SKM-1 (cell line): ENCODE measurements around the gene IFIT2.
"Not testable (repeated sequence)": the region's sequence is repeated elsewhere in the genome, so short reads cannot be mapped to it uniquely, and the experiment has no call there.

ENCODE experiments used
- DNase-seq: peaks from one replicate; lab custom pipeline; 2025; ENCODE audit not compliant: unreplicated experiment; lab: John Stamatoyannopoulos, UW

The IFIT2 gene

DNA sequence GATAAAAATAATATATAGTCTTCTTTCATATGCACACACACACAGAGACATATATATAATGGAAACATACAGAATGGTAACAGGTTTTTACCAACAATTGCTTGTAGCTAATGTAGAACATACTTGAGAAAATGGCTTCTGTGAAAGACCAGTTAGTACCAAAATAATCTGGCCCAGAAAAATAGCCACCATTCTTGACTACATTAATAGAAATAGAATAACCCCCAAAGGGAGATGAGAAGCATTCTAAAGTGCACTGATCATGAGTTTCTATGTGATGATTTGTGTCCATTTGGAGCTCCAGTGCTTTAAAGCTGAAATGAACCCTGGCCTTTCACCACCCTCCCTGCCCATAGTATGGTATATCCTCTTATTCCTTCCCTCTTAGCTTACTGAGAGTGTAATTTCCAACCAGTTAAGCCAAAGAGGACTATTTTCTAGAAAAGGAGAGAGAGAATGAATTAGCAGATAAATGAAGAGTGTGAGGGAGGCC, 22.9 kb upstream of the IFIT2 start:
- DNase-seq: no peak

DNA sequence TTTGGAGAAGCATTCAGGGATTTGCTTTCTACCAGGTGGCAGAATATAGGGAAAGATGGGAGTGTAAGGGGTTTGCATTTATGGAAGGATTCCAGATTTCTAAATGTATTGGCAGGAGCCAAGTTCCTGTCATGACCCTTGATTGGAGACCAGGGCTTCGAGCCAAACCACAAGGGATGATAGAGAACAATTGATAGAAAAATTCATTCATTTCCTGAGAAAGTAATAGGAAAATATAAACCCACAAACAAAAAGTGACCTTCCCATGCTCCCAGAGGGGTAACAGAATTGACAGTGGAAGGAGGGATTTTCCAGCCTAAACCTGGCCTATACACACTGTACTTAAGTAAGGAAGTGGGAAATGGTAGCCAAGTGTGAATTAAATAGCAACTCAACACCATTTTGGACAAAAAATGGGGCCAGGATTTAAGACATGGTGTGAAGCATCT, 22.4 kb upstream of the IFIT2 start:
- DNase-seq: no peak

DNA sequence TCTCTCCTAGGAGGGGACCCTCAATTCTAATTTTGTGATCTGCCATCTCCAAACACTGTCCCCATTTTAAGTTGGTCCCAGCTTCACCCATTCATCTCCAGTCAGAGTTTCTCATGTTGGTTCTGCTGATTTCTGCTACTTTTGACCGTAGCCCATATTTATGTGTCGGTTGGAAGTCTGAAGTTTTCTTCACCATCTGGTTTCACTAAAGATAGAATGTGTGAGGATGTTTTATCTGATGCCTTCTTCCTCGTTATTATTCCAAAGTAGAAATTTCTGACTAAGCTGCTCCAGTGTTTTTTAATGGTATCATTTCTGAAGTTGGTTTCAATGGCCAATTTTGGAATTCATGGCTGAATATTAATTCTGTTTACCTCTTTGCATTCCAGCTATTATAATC, 21.3 kb upstream of the IFIT2 start:
- no peak for DNase-seq

DNA sequence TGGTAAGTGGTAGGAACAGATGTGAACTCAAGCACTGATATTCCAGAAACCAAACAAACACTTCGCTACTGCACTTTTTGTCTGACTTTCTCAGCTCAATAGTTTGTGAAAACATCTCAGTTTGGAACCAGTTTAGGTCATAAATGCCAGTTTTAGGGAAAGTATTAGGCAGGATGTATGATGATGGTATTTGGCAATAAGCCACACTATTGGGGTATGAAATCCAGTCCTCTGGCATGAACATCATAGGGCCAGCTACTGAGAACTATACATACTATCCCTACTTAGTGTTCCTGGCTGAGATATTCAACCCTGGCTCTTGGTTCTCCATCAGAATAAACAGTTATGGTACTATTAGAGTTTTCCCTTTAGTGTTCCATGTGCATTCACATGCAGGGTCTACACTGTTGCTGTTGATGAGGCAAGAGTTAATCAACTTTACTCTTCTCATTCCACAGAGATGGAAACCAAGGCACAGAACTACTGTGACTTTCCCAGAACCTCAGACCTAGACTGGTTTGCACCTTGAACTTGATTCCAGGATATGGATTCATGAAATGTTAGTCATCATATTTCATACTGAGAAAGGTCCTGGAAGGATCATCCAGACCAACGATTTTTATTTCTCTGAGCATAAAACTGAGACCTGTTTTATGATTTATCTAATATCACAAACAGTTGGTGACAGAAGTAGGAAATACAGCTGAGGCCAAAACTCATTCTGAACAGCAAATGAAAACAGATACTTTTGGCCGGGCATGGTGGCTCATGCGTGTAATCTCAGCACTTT, 20.0 kb upstream of the IFIT2 start:
- DNase-seq: no peak

DNA sequence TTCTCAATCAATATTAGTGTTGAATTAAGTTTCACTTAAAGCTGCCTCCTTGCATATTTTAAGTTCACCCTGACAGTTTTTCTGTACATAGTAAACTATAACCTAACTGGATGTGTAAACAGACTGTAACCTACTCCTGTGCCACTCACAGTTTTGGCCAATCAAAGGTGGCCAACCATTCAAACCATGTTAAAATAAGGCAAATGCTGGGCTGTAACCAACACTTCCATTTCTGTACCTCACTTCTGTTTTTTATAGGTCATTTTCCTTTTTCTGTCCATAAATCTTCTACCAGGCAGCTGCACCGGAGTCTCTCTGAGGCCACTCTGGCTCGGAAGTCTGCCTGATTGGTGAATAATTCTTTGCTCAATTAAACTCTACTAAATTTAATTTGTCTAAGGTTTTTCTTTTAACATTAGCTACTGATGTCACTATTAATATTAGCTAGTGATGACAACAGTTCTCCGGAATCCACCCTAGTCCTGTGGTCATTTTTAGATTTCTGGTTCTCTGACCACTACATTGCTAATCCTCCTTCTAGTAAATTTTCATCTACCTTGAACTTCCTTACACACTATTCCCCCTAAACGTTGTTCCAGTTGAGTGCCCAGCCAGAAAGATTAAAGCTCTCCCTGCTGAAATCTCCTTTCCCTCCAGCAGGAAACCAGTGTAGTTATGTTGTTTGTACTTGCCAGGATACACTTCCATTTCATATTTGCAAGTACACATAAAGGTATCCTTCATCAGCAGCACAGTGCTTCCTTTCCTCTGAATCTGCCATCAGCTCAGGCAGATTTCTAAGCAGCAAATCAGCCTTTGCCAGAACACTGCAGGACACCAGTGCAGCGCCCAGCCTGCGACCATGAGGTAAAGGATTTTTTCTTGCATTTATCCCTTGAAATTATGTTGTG, 18.6 kb upstream of the IFIT2 start:
- DNase-seq: no peak

DNA sequence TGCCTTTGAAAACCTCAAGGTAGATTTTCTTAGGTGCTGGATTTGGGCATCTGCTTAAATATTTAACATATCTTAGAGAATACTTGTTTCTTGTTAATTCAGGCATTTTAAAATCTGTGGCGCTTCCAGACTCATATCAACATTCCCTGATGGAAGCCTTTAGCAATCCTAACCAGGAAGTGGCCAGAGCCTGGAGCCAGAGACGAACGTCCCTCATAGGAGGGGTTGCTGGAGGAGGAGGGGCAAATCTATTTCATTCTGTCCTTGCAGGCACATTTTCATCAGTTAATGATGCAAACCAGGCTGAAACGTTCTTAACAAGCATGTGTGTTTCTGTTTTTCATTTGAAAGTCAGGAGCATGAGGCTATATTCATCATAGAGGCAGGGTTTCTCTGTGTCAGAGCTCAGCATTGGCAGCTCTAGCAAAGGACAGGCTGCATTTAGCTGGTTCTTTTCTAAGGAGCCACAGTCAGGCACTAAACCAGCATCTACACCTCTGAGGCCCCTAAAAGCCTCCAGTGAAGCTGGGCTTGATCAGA, 17.8 kb upstream of the IFIT2 start:
- no peak for DNase-seq

DNA sequence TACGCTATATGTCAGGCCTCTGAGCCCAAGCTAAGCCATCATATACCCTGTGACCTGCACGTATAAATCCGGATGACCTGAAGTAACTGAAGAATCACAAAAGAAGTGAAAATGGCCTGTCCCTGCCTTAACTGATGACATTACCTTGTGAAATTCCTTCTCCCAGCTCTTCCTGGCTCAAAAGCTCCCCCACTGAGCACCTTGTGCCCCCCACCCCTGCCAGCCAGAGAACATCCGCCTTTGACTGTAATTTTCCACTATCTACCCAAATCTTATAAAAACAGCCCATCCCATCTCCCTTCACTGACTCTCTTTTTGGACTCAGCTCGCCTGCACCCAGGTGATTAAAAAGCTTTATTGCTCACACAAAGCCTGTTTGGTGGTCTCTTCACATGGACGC, 17.1 kb upstream of the IFIT2 start:
- not testable (repeated sequence) for DNase-seq

DNA sequence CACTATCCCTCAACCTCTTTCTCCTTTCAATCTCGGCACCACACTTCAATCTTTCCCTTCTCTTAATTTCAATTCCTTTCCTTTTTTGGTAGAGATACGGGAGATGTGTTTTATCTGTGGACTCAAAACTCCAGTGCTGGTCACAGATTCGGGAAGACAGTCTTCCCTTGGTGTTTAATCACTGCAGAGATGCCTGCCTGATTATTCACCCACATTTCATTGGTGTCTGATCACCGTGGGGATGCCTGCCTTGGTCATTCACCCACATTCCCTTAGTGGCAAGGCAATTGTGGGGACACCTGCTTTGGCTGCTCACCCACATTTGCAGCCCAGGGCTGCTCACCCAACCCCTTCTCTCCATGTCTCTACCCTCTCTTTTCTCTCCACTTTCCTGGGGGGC, 16.5 kb upstream of the IFIT2 start:
- not testable (repeated sequence) for DNase-seq

DNA sequence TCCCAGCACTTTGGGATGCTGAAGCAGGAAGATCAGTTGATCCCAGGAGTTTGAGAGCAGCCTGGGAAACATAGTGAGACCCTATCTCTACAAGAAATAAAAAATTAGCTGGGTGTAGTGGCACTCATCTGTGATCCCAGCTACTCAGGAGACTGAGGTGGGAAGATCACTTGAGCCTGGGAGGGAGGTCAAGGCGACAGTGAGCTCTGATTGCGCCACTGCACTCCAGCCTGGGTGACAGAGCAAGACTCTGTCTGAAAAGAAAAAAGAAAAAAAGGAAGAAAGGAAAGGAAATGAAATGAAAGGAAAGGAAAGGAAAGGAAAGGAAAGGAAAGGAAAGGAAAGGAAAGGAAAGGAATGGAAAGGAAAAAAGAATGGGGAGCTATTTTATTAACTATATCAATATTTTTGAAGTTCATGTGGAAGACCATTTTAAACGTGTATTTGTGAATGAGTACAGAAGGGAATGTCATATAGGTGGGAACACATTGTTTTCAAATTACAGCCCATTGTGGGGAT, 7.1 kb upstream of the IFIT2 start:
- DNase-seq: no peak

DNA sequence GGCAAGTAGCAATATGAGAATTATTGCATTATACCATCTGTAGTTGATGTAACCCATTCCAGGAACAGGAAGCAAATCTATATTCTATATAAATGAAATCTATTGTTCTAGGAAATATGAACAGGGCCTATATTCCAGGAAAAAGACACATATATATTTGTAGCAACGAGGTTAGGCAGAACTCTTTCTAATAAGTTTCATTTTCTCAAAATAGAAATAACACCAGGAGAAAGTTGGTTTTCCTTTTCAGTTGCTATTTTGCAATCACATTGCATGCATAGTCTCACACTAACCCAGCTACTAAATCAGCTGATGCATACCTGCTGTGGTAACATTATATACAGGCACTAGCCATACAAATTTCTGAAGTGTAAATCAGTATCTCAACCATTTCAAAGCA, 6.2 kb upstream of the IFIT2 start:
- peak; percentile 25 for DNase-seq

DNA sequence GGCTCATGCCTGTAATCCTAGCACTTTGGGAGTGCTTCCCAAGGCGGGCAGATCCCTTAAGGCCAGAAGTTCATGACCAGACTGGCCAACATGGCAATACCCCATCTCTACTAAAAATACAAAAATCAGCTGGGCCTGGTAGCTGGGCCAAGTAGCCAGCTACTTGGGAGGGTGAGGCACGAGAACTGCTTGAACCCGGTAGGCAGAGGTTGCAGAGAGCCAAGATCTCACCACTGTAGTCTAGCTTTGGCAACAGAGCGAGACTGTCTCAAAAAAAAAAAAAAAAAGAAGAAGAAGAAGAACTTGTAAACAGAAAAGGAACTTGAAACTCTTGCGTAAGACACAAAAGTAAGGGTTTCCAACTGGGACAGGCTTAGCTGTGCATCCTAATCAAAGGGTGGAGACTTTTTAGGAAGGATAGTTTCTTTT, 5.6 kb upstream of the IFIT2 start:
- peak; percentile 57 for DNase-seq

DNA sequence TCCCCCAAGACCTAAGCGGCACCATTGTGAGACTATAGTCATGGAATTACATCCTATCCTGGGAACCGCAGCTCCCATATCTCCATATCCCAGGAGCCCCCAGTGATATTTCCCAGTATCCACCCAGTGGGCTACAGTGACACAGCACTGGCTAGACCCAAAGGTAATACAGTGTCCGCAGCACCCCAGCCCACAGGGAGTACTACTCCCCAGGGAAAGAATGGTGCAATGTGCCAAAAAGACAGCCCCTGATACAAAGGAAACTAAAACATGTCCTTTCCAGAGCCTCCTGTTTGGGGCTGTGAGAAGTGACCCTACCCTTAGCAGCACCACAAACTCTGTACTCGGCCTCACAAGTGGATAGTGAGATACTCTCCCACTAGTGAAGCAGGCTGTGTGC, 4.5 kb upstream of the IFIT2 start:
- no peak for DNase-seq

DNA sequence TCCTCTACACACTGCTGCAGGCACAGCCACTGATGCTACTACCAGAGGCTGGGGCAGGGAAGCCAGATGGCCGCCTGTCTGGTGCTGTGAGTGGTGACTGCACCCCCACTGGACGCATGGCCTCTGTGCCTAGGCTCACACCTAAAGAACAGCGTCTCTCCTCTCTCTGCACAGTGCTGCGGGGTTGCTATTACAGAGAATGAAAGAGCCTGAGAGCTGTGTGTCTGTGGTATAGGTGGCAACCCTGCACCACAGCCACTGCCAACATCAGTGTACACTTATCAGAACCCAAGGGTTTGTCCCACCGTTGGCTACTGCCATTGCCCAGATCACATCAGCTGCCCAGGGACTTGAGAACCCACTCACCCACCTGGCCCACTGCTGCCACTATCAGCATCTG, 4.1 kb upstream of the IFIT2 start:
- DNase-seq: no peak

DNA sequence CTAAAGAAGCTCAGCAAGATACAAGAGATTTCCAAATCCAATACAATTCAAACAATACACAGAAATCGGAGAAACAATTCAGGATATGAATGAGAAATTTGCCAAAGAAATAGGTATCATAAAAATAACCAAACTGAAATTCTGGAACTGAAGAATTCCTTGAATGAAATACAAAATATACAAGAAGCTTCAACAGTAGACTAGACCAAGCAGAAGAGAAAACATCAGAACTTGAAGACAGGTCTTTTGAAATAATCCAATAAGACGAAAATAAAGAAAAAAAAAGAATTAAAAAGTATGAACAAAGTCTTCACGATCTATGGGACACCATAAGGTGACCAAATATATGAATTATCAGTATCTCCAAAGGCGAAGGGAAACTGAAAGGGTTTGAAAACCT, 2.8 kb upstream of the IFIT2 start:
- no peak for DNase-seq

DNA sequence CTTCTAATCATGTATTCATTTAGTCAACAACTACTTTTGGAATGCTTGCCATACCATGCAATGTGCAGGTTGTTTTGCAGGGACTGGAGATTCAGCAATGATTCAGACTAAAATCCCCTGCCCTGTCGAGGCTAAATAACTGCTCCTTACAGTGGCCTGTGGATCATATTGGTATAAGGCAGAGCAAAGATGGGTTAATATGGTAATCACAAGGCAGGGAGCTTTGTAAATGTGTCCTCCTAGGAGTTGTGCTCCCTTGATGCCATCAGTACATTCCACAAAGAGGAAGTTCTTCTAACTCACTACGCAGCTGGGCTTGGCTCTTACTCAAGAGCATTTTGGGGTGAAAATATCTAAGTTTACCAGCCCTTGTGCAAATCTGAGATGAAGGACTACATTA, 614 bp upstream of the IFIT2 start:
- DNase-seq: peak; percentile 69

DNA sequence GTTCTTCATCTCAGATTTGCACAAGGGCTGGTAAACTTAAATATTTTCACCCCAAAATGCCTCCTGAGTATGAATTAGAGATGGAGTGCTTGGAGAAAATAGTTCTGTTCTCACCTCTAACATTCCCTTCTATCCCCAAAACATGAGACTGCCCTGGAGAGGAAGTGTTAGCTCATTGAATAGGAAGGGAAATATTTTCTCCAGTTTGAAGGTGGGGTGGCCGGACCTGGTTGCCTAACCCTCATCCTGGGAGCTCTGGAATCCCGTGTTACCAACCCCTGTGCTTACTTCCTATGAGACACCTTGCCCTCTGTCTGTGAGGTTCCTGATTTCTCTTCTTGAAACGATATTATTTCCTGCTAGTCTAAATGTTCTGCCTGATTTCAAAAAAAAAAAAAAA, 779 bp downstream of the IFIT2 start:
- no peak for DNase-seq

DNA sequence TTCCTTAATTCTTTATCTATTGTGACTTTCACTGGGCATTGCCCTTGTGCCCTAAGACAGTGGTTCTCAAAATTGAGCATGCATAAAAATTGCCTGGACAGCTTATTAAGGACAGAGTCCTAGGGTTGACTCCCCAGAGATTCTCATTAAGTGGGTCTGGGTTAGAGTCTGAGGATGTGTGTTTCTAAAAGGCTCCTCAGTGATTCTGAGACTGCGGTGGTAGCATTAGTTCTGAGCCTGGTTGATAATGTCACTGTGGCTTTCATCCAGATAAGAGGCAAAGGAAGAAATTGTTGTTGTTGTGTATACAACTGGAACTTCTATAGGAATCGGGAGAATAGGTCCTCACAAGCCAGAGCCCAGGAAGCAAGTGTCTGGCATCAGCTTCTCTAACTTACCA, 1.3 kb downstream of the IFIT2 start:
- DNase-seq: no peak

DNA sequence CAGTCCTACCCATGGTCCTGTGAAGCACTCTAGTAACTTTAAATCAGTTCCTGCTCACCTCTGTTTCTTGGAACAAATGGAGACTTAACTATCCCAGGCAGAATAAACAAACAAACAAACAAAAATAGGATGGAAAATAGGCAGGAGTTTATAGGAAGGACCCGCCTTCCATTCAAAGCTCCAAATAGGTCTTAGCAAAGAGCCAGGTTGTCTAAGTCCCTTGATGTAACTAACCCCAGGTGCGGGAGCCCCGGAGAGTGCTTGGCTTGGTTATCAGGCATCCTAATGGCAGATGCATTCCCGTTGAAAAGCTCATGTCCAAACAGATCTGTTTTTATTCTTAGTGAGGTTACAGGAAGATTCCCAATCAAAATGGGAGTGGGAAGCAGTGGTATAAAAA, 2.2 kb downstream of the IFIT2 start:
- DNase-seq: no peak

DNA sequence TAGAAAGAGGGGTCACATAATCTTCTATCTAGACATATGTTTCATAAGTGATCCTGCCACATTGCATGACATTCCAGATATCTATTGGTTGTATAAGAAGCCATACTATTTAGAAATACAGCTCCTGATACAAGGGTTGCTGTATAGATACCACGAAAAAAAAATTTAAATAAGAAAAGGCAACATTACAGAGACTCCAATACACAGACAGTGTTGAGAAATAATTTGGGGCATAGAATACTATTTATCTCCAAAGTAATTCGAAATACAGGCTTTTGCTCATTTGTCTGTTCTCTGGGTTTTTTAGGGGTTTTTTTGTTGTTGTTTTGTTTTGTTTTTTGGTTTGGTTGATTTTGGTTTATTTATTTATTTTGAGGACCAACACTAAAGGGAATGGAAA, 2.6 kb downstream of the IFIT2 start:
- no peak for DNase-seq

DNA sequence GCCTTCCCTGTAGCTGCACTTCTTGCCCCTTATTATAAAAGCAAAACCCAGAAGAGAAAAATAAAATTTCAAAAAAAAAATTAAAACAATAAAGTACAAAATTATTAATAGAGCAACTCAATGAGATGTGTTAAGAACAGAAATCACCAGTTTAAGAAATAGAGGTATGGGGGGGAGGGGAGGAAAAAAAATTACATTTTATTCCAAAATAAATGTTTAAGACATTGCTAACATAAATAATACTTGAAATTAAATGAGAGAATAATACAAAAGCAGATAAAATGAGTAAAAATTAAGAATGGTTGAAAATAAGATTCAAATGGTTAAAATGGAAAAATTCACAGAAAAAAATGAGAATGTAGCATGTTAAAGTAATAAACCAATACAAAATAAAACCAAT, 3.1 kb downstream of the IFIT2 start:
- DNase-seq: no peak

DNA sequence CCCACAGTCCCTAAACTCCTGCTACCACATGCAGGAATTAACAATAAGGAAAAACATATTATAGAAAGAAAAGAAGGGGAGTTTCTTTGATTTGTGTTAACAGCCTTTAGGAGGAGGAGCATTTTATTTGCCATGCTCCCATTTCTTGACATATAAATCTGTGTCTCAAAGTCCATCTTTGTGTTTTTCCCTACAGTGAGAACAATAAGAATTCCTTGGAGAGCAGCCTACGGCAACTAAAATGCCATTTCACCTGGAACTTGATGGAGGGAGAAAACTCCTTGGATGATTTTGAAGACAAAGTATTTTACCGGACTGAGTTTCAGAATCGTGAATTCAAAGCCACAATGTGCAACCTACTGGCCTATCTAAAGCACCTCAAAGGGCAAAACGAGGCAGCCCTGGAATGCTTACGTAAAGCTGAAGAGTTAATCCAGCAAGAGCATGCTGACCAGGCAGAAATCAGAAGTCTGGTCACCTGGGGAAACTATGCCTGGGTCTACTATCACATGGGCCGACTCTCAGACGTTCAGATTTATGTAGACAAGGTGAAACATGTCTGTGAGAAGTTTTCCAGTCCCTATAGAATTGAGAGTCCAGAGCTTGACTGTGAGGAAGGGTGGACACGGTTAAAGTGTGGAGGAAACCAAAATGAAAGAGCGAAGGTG, 4.1 kb downstream of the IFIT2 start:
- DNase-seq: no peak
